HG03571 (cell line): Measurements from ENCODE around the gene DDIAS.
A peak's percentile ranks its signal among the peaks of the same experiment; 100 is the strongest.
"Not testable (repeated sequence)": the region's sequence is repeated elsewhere in the genome, so short reads cannot be mapped to it uniquely, and the experiment has no call there.

Experiments used
- ATAC-seq: cut with Tn5 transposase; IDR thresholded peaks from one replicate; pipeline ENCODE4 v1.9.1; 2021; ENCODE audit not compliant: unreplicated experiment

Gene DDIAS

DNA sequence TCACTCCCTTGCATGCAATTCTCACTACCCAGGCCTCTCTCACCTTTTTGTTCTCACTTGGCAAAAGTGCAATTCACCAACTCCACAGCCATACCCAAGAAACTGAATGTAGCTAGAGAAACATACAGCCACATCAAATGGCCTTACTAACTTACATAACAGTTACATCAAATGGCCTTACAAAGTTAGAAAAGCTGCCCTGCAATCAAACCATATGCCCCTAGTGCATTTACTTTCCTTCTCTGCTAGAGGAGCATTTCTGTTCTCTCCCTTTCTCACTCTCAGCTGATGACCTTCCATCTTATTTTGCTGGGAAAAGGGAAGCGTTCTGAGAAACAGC is 11.6 kb upstream of the DDIAS start:
- no peak for ATAC-seq

GRCh38 chr11:82890936-82891335 is 10.6 kb upstream of the DDIAS start:
- no peak for ATAC-seq

- ATAC-seq, result no peak
Observed at GRCh38 chr11:82892611-82893169, 8.8 kb upstream of the DDIAS start.

DNA sequence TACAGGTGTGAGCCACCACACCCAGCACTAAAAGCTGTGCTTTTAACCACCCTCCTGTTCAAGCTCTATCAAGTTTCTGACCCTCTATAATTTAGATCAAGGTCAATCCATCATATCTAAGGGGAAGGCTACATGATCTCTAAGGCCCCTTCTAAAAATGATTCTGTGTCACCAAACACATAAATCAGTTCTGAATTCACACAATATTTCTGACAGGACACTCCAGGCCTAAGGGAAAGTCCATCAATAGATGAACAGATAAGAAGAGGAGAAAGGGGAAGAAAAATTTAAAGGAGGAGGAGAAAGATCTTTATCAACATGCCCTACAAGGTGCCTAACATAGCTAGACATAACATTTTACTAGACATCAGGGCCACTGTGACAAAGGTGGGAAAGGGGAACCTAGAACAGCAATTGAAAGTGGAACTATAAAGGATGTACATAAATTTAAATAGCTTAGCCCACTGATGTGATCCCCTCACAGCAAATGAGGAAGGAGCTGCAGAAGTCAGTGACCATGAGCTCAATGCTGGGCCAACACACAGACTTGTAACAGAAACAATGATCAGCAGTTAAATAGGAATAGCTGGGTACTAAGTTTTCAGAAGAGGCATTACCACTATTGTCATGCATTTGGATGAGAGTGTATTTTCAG is 6.0 kb upstream of the DDIAS start:
- ATAC-seq, result no peak

DNA sequence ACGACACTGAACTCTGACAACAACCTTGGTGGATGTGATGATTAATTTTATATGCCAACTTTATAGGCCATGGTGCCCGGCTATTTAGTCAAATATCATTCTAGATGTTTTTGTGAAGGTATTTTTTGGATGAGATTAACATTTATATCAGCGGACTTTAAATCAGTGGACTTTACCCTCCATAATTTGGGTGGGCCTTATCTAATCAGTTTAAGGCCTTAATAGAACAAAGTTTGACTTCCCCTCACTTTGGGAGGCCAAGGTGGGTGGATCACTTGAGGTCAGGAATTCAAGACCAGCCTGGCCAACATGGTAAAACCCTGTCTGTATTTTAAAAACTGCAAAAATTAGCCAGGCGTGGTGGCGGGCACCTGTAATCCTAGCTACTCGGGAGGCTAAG is 5.4 kb upstream of the DDIAS start:
- no peak for ATAC-seq

DNA sequence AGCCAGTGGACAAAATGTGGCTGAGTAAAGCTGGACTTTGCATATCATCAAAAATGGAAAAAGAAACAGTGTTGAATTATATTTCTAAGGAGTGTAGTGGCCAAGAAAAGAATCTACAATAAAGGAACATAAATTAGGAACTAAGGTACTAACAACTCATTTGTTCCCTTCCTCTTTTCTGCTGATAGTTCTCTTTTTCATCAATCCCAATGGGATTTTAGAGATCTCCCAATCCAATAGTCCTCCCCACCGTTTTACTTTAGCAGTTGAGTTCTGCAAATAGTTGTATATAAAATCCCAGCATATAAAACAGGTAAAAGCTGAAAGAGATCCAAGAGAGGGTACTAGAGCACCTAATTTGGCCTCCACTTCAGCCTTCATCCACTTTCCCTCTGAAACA is 3.3 kb upstream of the DDIAS start:
- ATAC-seq, result no peak

- ATAC-seq, result no peak
Observed at GRCh38 chr11:82899186-82899820, 2.2 kb upstream of the DDIAS start.

- no peak for ATAC-seq
Observed at GRCh38 chr11:82899957-82900276, 1.6 kb upstream of the DDIAS start.

DNA sequence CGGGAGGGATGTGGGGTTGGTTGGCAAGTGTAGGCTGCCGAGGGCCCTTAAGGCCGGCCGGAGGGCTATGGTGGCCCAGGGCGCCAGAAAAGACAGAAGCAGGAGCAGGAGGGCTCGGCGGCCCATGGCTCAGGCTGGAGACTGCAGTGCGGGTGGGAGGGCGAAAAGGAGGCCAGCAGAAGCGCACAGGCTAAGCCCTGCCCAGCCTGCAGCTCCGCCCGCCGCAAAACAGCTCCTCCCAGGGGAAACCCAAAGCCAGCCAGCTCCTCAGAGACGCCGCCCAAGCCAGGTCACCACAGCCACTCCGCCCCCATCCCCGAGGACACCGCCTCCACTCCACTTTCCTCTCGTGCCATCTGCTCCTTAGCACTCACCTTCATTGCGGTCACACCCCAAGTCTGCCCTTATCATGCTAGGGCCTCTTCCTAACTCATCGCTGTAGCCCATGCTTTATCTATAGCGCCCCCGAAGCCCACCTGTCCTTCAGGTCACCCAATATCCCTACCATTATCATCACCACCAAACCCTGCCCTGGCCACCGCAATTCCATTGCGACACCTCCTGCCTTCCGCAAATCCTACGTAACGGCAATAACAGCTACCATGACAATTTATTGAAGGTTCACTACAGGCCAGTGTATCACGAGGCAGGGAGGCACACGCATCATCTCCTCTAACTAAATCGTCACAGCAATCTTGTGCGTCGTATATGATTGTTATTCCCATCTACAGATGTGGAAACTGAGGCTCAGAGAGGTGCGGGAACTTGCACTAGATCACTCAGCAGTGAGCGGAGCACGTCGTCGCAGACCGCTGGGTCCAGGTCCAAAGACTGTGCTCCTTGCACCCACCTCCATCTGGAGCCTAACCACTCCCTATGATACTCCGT is 1.0 kb upstream of the DDIAS start, which contains the start of gene PRCP:
Gene PRCP, minus strand, starts transcription at position 154 of the 888 bp plus-strand sequence. Its CDS starts 28 bp downstream, at position 126.
- peak; percentile 77 for ATAC-seq

GRCh38 chr11:82901922-82902485 is 468 bp downstream of the DDIAS start:
- ATAC-seq, result no peak

DNA sequence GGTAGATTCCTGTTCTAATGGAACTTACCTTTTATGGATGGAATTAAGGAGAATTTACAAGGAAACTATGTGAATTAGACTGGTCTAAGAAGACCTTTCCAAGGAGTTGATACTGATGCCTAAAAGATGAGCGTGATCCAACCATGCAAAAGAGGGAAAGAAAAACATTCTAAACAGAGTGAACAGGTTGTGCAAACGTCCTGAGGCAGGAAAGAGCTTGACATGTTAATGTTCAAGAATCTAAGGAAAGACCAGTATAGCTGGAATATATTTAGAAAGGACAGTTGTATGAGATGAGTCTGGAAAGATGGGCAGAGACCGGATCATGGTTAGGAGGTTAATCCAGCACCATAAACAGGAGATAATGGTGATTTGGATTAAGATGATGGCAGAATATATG is 1.3 kb downstream of the DDIAS start:
- ATAC-seq, result no peak

DNA sequence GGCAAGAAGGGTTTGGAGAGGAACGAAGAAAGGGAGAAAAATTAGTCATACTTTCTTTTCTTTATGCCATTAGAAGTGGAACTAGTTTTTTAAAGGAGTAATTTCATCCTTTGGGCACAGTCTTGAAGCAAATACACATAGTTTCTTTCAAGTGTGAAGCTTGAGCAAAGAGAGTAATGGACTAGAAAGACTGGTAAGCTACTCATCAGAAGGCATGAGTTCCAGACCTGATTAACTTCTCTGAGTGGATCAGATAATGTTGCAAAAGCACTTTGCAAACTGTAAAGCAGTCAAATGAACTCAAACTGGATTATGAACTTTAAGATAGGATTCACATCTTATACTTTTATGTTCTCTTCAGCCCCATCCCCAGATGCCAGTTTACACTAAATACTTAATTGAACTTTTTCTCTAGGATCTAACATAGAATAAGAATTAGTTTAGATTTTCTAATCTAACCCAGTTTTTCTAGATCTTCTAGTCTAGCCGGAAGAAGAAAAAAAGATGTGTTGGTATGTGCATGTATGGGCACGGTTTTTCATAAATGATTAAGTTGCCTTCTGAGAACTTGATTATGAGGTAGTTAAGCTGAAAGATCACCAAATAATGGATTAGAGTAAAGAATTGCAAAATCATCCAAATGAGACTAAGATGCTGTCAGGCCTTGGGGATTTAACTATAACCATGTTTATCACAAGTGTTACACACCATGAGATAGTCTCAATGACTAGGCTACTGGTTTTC is 2.5 kb downstream of the DDIAS start:
- ATAC-seq, result no peak

DNA sequence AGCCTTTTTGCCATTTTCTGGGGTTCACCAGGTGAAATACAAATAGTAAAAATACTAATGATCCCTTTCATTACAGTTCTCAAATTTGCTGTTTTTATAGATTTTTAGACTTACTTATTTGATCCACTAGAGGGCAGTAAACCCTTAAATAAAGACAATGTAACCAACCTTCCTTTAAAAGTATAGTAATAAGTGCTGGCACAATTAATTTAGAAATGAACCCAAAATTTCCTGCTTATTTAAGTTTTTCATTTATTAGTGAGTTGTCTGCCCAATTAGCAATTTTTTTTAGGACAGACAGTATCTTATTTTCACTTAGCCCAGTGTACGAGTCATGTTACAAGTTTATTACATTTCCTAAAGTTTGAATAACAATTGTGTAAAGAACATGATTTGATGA is 4.7 kb downstream of the DDIAS start:
- ATAC-seq, result no peak

- ATAC-seq, result no peak
Observed at GRCh38 chr11:82906931-82907330, 5.4 kb downstream of the DDIAS start.

- ATAC-seq, result no peak
Observed at GRCh38 chr11:82907371-82907770, 5.8 kb downstream of the DDIAS start.

GRCh38 chr11:82908311-82908710 is 6.8 kb downstream of the DDIAS start:
- no peak for ATAC-seq

DNA sequence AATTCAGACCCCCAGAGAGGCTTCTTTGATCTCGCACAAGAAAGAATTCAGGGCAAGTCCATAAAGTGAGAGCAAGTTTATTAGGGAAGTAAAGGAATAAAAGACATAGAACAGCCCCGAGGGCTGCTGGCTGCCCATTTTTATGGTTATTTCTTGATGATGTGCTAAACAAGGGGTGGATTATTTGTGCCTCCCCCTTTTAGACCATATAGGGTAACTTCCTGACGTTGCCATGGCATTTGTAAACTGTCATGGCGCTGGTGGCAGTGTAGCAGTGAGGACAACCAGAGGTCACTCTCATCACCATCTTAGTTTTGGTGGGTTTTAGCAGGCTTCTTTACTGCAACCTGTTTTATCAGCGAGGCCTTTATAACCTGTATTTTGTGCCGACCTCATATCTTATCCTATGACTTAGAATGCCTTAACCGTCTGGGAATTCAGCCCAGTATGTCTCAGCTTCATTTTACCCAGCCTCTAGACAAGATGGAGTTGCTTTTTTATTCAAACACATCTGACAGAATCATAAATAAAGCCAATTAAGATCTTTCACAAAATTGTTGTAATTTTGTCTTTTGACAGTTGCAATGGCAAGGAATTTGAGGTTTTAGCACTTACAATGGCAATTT is 7.6 kb downstream of the DDIAS start:
- ATAC-seq, result no peak

- ATAC-seq, result not testable (repeated sequence)
Observed at GRCh38 chr11:82919786-82920185, 18.2 kb downstream of the DDIAS start.

DNA sequence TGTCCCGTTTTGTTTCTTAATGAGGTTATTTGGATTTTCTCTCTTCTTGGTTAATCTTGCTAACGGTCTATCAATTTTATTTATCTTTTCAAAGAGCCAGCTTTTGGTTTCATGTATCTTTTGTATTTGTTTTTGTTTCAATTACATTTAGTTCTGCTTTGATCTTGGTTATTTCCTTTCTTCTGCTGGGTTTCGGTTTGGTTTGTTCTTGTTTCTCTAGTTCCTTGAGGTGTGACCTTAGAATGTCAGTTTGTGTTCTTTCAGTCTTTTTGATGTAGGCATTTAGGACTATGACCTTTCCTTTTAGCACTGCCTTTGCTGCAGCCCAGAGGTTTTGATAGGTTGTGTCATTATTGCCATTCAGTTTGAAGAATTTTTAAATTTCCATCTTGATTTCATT is 18.7 kb downstream of the DDIAS start:
- not testable (repeated sequence) for ATAC-seq
